HEK293T (cell line): ENCODE results near the gene KMT2C.

Source experiments
- CTCF ChIA-PET: fragments of 350-600 bp; formaldehyde crosslinking; extraction: SDS; loops from one replicate; lab custom pipeline; 2021; ENCODE audit warnings: antibody characterized with exemption, inconsistent platforms; lab: Yijun Ruan, JAX
- POLR2A ChIA-PET: fragments of 350-600 bp; formaldehyde crosslinking; extraction: SDS; loops from one replicate; lab custom pipeline; 2020; ENCODE audit warnings: antibody characterized with exemption, inconsistent platforms; lab: Yijun Ruan, JAX
- DNase-seq: peaks from one replicate; pipeline ENCODE4 v3.0.0; 2012; ENCODE audit warnings: mixed read lengths; ENCODE audit errors: extremely low spot score
- ARNT ChIP-seq: fragments of 450-650 bp; IDR thresholded peaks from 2 replicates; pipeline ENCODE4 v1.6.1; 2017; ENCODE audit warnings: mild to moderate bottlenecking
- BHLHE40 ChIP-seq: fragments of 450-650 bp; IDR thresholded peaks from 2 replicates; pipeline ENCODE4 v1.6.1; 2016; ENCODE audit warnings: mild to moderate bottlenecking, moderate library complexity, borderline replicate concordance
- CTBP1 ChIP-seq: fragments of 450-650 bp; IDR thresholded peaks from 2 replicates; pipeline ENCODE4 v1.6.1; 2016; ENCODE audit warnings: borderline replicate concordance
- ELF4 ChIP-seq: fragments of 450-650 bp; IDR thresholded peaks from 2 replicates; pipeline ENCODE4 v1.6.1; 2017; ENCODE audit warnings: antibody characterized with exemption
- FOXA1 ChIP-seq: fragments of 450-650 bp; IDR thresholded peaks from 2 replicates; pipeline ENCODE4 v1.6.1; 2016; ENCODE audit warnings: mild to moderate bottlenecking
- FOXK2 ChIP-seq: fragments of 450-650 bp; IDR thresholded peaks from 2 replicates; pipeline ENCODE4 v1.6.1; 2016; ENCODE audit warnings: mild to moderate bottlenecking
- FOXM1 ChIP-seq: fragments of 450-650 bp; IDR thresholded peaks from 2 replicates; pipeline ENCODE4 v1.6.1; 2017; ENCODE audit warnings: mild to moderate bottlenecking, borderline replicate concordance
- HDGF ChIP-seq: fragments of 450-650 bp; IDR thresholded peaks from 2 replicates; pipeline ENCODE4 v1.6.1; 2017; ENCODE audit warnings: antibody characterized with exemption, borderline replicate concordance
- L3MBTL2 ChIP-seq: fragments of 450-650 bp; conservative IDR thresholded peaks from 2 replicates; pipeline ENCODE4 v1.6.1; 2016; ENCODE audit warnings: mild to moderate bottlenecking
- LEF1 ChIP-seq: fragments of 450-650 bp; IDR thresholded peaks from 2 replicates; pipeline ENCODE4 v1.6.1; 2017; ENCODE audit warnings: mild to moderate bottlenecking, borderline replicate concordance
- NFRKB ChIP-seq: fragments of 450-650 bp; IDR thresholded peaks from 2 replicates; pipeline ENCODE4 v1.6.1; 2016; ENCODE audit warnings: mild to moderate bottlenecking, moderate library complexity
- PKNOX1 ChIP-seq: fragments of 450-650 bp; IDR thresholded peaks from 2 replicates; pipeline ENCODE4 v1.6.1; 2016
- SP1 ChIP-seq: fragments of 450-650 bp; IDR thresholded peaks from 2 replicates; pipeline ENCODE4 v1.6.1; 2017
- SUZ12 ChIP-seq: fragments of 450-650 bp; IDR thresholded peaks from 2 replicates; pipeline ENCODE4 v1.6.1; 2016; ENCODE audit warnings: mild to moderate bottlenecking
- TARDBP ChIP-seq: fragments of 450-650 bp; IDR thresholded peaks from 2 replicates; pipeline ENCODE4 v1.6.1; 2016
- ZNF384 ChIP-seq: fragments of 450-650 bp; IDR thresholded peaks from 2 replicates; pipeline ENCODE4 v1.6.1; 2016

Gene KMT2C

GRCh38 chr7:152162287-152162686, 273.5 kb downstream of the KMT2C start:
- ChIA-PET CTCF (no interaction called here), POLR2A (no interaction called here)
- no peak for TF ChIP-seq ZNF384
- no peak for TF ChIP-seq PKNOX1
- no peak for TF ChIP-seq CTBP1
- TF ChIP-seq FOXM1: no peak
- no peak for TF ChIP-seq BHLHE40
- no peak for TF ChIP-seq TARDBP
- no peak for TF ChIP-seq FOXK2
- no peak for TF ChIP-seq SP1
- no peak for TF ChIP-seq SUZ12
- no peak for TF ChIP-seq L3MBTL2
- no peak for TF ChIP-seq NFRKB
- DNase-seq: no peak

- DNase-seq: no peak
- CTCF ChIA-PET: no interaction called here
- TF ChIP-seq CTBP1 (no peak), L3MBTL2 (no peak), LEF1 (no peak), NFRKB (no peak), ZNF384 (no peak), FOXM1 (no peak), SP1 (no peak), ARNT (no peak), BHLHE40 (no peak), ELF4 (no peak), FOXA1 (no peak), TARDBP (no peak), HDGF (no peak), FOXK2 (no peak)
- POLR2A ChIA-PET: no interaction called here
Observed at GRCh38 chr7:152161171-152161570, 274.6 kb downstream of the KMT2C start.

GRCh38 chr7:152158801-152159587, 276.8 kb downstream of the KMT2C start:
- DNase-seq: no peak
- ChIA-PET POLR2A (no interaction called here), CTCF (no interaction called here)
- TF ChIP-seq PKNOX1: no peak
- TF ChIP-seq LEF1: no peak
- no peak for TF ChIP-seq FOXK2
- TF ChIP-seq FOXA1: no peak
- no peak for TF ChIP-seq ARNT
- TF ChIP-seq NFRKB: no peak
- TF ChIP-seq CTBP1: no peak
- TF ChIP-seq SP1: no peak
- no peak for TF ChIP-seq ELF4
- TF ChIP-seq TARDBP: no peak
- TF ChIP-seq HDGF: no peak
- TF ChIP-seq SUZ12: no peak
- TF ChIP-seq BHLHE40: no peak

GRCh38 chr7:152152267-152152666, 283.5 kb downstream of the KMT2C start:
- TF ChIP-seq ELF4 (no peak), FOXK2 (no peak), FOXA1 (no peak), BHLHE40 (no peak), SP1 (no peak), TARDBP (no peak), NFRKB (no peak), FOXM1 (no peak), HDGF (no peak), ARNT (no peak), L3MBTL2 (no peak)
- POLR2A ChIA-PET: no interaction called here
- CTCF ChIA-PET: no interaction called here
- no peak for DNase-seq

- CTCF ChIA-PET: no interaction called here
- DNase-seq: no peak
- TF ChIP-seq NFRKB (no peak), ELF4 (no peak)
- POLR2A ChIA-PET: no interaction called here
Observed at GRCh38 chr7:152149363-152149762, 286.4 kb downstream of the KMT2C start.

- CTCF ChIA-PET: no interaction called here
- no peak for TF ChIP-seq SP1
- TF ChIP-seq SUZ12: no peak
- no peak for TF ChIP-seq ELF4
- TF ChIP-seq L3MBTL2: no peak
- no peak for DNase-seq
- POLR2A ChIA-PET: no interaction called here
Observed at GRCh38 chr7:152148706-152149105, 287.1 kb downstream of the KMT2C start.

GRCh38 chr7:152145853-152146466, 289.8 kb downstream of the KMT2C start:
- POLR2A ChIA-PET: no interaction called here
- DNase-seq: peak; percentile 69
- CTCF ChIA-PET: interaction anchor here (0.8 kb wide), 1 partner anchor 10 kb away, joined by 4 read pairs; no protein-coding TSS in a partner anchor
- peak; percentile 77 for TF ChIP-seq PKNOX1
- no peak for TF ChIP-seq FOXM1
- TF ChIP-seq L3MBTL2: no peak
